Neural cell (in vitro differentiated cells): ENCODE results near the gene LIMK1. TPM values are rescaled to one million over a fixed set of nuclear protein-coding genes. Genes with fewer than 3 reads are reported as not detected.

Experiments
- H2AFZ ChIP-seq: fragments of 200-600, 300-800 bp; sonication (generic), shearing (Covaris generic); 2 replicates; pipeline ENCODE4 v1.6.0; 2014; ENCODE audit warnings: low read depth, mild to moderate bottlenecking, antibody characterized with exemption, low read length, moderate library complexity
- H3F3A ChIP-seq: fragments of 200-600 bp; shearing (Covaris generic); 2 replicates; pipeline ENCODE4 v1.6.1; 2016; ENCODE audit warnings: mild to moderate bottlenecking, moderate library complexity, mixed read lengths, antibody characterized with exemption, low read length; ENCODE audit not compliant: insufficient read depth, poor library complexity, severe bottlenecking
- H3K27ac ChIP-seq: fragments of 200-600, 300-800 bp; sonication (generic), shearing (Covaris generic); 2 replicates; pipeline ENCODE4 v1.5.1; 2014; ENCODE audit warnings: mild to moderate bottlenecking, low read length, moderate library complexity
- H3K27me3 ChIP-seq: fragments of 300-800, 200-600 bp; sonication (generic), shearing (Covaris generic); 2 replicates; pipeline ENCODE4 v1.6.0; 2014; ENCODE audit warnings: mild to moderate bottlenecking, low read depth, low read length, moderate library complexity; ENCODE audit not compliant: insufficient read depth
- H3K36me3 ChIP-seq: fragments of 300-800, 200-600 bp; sonication (generic), shearing (Covaris generic); 2 replicates; pipeline ENCODE4 v1.5.1; 2014; ENCODE audit warnings: mild to moderate bottlenecking, antibody characterized with exemption, low read length, moderate library complexity; ENCODE audit not compliant: insufficient read depth
- H3K4me2 ChIP-seq: fragments of 300-800, 200-600 bp; sonication (generic), shearing (Covaris generic); 2 replicates; pipeline ENCODE4 v1.6.0; 2014; ENCODE audit warnings: mild to moderate bottlenecking, low read length
- H3K4me3 ChIP-seq: fragments of 300-800, 200-600 bp; sonication (generic), shearing (Covaris generic); 2 replicates; pipeline ENCODE4 v1.5.1; 2014; ENCODE audit warnings: mild to moderate bottlenecking, low read length, moderate library complexity
- H3K79me2 ChIP-seq: fragments of 200-600 bp; shearing (Covaris generic); replicated peaks from 2 replicates; pipeline ENCODE4 v1.6.0; 2014; ENCODE audit warnings: mild to moderate bottlenecking, low read length, moderate library complexity; ENCODE audit not compliant: insufficient read depth
- H3K9ac ChIP-seq: fragments of 300-800, 200-600 bp; sonication (generic), shearing (Covaris generic); 2 replicates; pipeline ENCODE4 v1.6.1; 2016; ENCODE audit warnings: mild to moderate bottlenecking, low read length, mixed read lengths
- H3K9me2 ChIP-seq: fragments of 200-600 bp; shearing (Covaris generic); 2 replicates; pipeline ENCODE4 v1.6.1; 2016; ENCODE audit warnings: mild to moderate bottlenecking, low read length, mixed read lengths; ENCODE audit not compliant: insufficient read depth
- H3K9me3 ChIP-seq: fragments of 200-600, 300-800 bp; sonication (generic), shearing (Covaris generic); 2 replicates; pipeline ENCODE4 v1.6.1; 2016; ENCODE audit warnings: mild to moderate bottlenecking, mixed run types, low read length, moderate library complexity, mixed read lengths
- H4K20me1 ChIP-seq: fragments of 200-600 bp; shearing (Covaris generic); 2 replicates; pipeline ENCODE4 v1.6.1; 2016; ENCODE audit warnings: mild to moderate bottlenecking, mixed run types; ENCODE audit not compliant: insufficient read depth
- CTCF ChIP-seq: fragments of 450-650 bp; IDR thresholded peaks from 2 replicates; pipeline ENCODE4 v1.5.1; 2014; ENCODE audit warnings: antibody characterized with exemption, mild to moderate bottlenecking, moderate library complexity; ENCODE audit not compliant: poor library complexity, severe bottlenecking
- EP300 ChIP-seq: fragments of 450-650 bp; conservative IDR thresholded peaks from 2 replicates; pipeline ENCODE4 v1.6.1; 2014; ENCODE audit warnings: antibody characterized with exemption, mild to moderate bottlenecking, moderate library complexity; ENCODE audit not compliant: poor library complexity, severe bottlenecking
- EZH2 ChIP-seq: fragments of 200-600, 300-800 bp; shearing (Covaris generic), sonication (generic); IDR thresholded peaks from 2 replicates; pipeline ENCODE4 v1.6.1; 2014; ENCODE audit warnings: antibody characterized with exemption, low read length, borderline replicate concordance, mild to moderate bottlenecking; ENCODE audit not compliant: insufficient read depth, poor library complexity, severe bottlenecking
- MXI1 ChIP-seq: fragments of 450-650 bp; conservative IDR thresholded peaks from 2 replicates; pipeline ENCODE4 v1.6.1; 2014; ENCODE audit warnings: antibody characterized with exemption, mild to moderate bottlenecking; ENCODE audit not compliant: poor library complexity, severe bottlenecking
- POLR2AphosphoS5 ChIP-seq: IDR thresholded peaks from 2 replicates; pipeline ENCODE4 v1.6.1; 2012
- RAD21 ChIP-seq: fragments of 450-650 bp; conservative IDR thresholded peaks from 2 replicates; pipeline ENCODE4 v1.6.1; 2014; ENCODE audit warnings: antibody characterized with exemption, mild to moderate bottlenecking, moderate library complexity
- SMC3 ChIP-seq: fragments of 450-650 bp; conservative IDR thresholded peaks from 2 replicates; pipeline ENCODE4 v1.6.1; 2014; ENCODE audit warnings: antibody characterized with exemption, mild to moderate bottlenecking, moderate library complexity; ENCODE audit not compliant: poor library complexity
- TAF1 ChIP-seq: IDR thresholded peaks from 2 replicates; pipeline ENCODE4 v1.6.1; 2012; ENCODE audit warnings: low read depth
- polyA plus RNA-seq: library from polyadenylated mRNA; depleted of rRNA; stranded (reverse); fragments of >200 nt; gene quantifications from 2 replicates; pipeline ENCODE4 v1.2.3, GENCODE V29; 2014
- TF ChIP-seq, protein P1 (sequence below): IDR thresholded peaks from 2 replicates; pipeline ENCODE4 v1.6.1; 2012; ENCODE audit warnings: borderline replicate concordance

The LIMK1 gene
- polyA plus RNA-seq, 1 donor from 2014 or later = 21.1 TPM

DNA sequence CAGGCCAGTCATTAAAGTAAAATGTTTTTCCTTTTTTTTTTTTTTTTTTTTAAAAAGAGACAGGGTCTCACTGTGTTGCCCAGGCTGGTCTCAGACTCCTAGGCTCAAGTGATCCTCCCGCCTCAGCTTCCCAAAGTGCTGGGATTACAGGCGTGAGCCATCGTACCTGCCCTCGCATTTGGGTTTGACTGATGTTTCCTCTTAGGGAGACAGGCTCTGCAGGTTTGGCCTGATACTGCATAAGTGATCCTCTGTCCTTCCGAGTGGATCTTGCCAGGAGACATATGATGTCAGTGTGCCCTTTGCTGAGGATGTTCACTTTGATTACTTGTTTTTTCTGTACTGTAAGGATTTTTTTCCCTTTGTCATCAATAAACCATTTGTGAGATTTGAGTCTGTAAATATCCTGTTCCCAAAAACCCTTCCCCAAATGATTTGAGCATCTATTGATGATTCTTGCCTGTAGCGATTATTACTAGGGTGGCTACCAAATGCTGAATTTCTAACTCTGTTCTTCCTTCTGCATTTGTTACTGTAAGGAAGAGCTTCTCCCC, 19.7 kb downstream of the LIMK1 start:
- no peaks in the 10 kb centered on the region for H3K36me3 ChIP-seq
- H3K27me3 ChIP-seq = no peaks in the 10 kb centered on the region
- no peak overlapping the region for H3K4me3 ChIP-seq
- no peak overlapping the region for H3K4me2 ChIP-seq
- TF ChIP-seq, protein P1, sequence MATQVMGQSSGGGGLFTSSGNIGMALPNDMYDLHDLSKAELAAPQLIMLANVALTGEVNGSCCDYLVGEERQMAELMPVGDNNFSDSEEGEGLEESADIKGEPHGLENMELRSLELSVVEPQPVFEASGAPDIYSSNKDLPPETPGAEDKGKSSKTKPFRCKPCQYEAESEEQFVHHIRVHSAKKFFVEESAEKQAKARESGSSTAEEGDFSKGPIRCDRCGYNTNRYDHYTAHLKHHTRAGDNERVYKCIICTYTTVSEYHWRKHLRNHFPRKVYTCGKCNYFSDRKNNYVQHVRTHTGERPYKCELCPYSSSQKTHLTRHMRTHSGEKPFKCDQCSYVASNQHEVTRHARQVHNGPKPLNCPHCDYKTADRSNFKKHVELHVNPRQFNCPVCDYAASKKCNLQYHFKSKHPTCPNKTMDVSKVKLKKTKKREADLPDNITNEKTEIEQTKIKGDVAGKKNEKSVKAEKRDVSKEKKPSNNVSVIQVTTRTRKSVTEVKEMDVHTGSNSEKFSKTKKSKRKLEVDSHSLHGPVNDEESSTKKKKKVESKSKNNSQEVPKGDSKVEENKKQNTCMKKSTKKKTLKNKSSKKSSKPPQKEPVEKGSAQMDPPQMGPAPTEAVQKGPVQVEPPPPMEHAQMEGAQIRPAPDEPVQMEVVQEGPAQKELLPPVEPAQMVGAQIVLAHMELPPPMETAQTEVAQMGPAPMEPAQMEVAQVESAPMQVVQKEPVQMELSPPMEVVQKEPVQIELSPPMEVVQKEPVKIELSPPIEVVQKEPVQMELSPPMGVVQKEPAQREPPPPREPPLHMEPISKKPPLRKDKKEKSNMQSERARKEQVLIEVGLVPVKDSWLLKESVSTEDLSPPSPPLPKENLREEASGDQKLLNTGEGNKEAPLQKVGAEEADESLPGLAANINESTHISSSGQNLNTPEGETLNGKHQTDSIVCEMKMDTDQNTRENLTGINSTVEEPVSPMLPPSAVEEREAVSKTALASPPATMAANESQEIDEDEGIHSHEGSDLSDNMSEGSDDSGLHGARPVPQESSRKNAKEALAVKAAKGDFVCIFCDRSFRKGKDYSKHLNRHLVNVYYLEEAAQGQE = no peak
- TF ChIP-seq RAD21 (no peak), TAF1 (no peak), EZH2 (no peak), POLR2AphosphoS5 (no peak), EP300 (no peak), MXI1 (no peak), CTCF (no peak), SMC3 (no peak)
- no peaks in the 10 kb centered on the region for H3K9me3 ChIP-seq
- H4K20me1 ChIP-seq = no peaks in the 10 kb centered on the region
- H2AFZ ChIP-seq = no peak overlapping the region
- no peak overlapping the region for H3K27ac ChIP-seq
- H3F3A ChIP-seq = no peaks in the 10 kb centered on the region
- H3K9me2 ChIP-seq = no peaks in the 10 kb centered on the region
- H3K9ac ChIP-seq = no peak overlapping the region
- H3K79me2 ChIP-seq = no peaks in the 10 kb centered on the region

- Histone ChIP-seq H3K9me2 (no peaks in the 10 kb centered on the region), H2AFZ (no peak overlapping the region), H3F3A (no peaks in the 10 kb centered on the region), H3K9ac (no peak overlapping the region), H3K27ac (no peak overlapping the region), H3K36me3 (no peaks in the 10 kb centered on the region), H3K4me2 (no peak overlapping the region), H3K9me3 (no peaks in the 10 kb centered on the region), H3K4me3 (no peak overlapping the region), H3K27me3 (no peaks in the 10 kb centered on the region), H3K79me2 (no peaks in the 10 kb centered on the region), H4K20me1 (no peaks in the 10 kb centered on the region)
- no peak for TF ChIP-seq CTCF
- TF ChIP-seq EP300 = no peak
- TF ChIP-seq EZH2 = no peak
- TF ChIP-seq TAF1 = no peak
- no peak for TF ChIP-seq POLR2AphosphoS5
- TF ChIP-seq MXI1 = no peak
- no peak for TF ChIP-seq SMC3
- no peak for TF ChIP-seq RAD21
- TF ChIP-seq, protein P1 = no peak
These were observed 21.1 kb downstream of the LIMK1 start for GRCh38 chr7:74104702-74105101.
